SK-N-SH (cell line): ENCODE results near the gene ANK3. TPM values are rescaled to one million over a fixed set of nuclear protein-coding genes. Genes with fewer than 3 reads are reported as not detected.

Source experiments
- CTCF ChIA-PET: fragments of 300-600, 350-600 bp; formaldehyde crosslinking; extraction: SDS; loops from one replicate; lab custom pipeline; 2021; lab: Yijun Ruan, JAX
- POLR2A ChIA-PET: fragments of 350-600 bp; sonication (Branson Sonifier 250); formaldehyde crosslinking; extraction: SDS; loops from one replicate; lab custom pipeline; 2020; ENCODE audit warnings: antibody characterized with exemption, inconsistent platforms; lab: Yijun Ruan, JAX
- DNase-seq: peaks from one replicate; pipeline ENCODE4 v3.0.0; 2012
- H2AFZ ChIP-seq: fragments of 200-600 bp; sonication (generic); 2 replicates; pipeline ENCODE4 v1.8.1; 2016; ENCODE audit warnings: antibody characterized with exemption, mild to moderate bottlenecking, low read depth
- H3F3A ChIP-seq: fragments of 200-600 bp; sonication (generic); replicated peaks from 2 replicates; pipeline ENCODE3; 2016; ENCODE audit warnings: antibody characterized with exemption, mild to moderate bottlenecking; ENCODE audit not compliant: insufficient read depth
- H3K27ac ChIP-seq, 2 experiments: fragments of 200-500 bp in 1 of 2; fragments of 200-600 bp in 1 of 2; sonication (Bioruptor generic) in 1 of 2; sonication (generic), shearing (Covaris generic) in 1 of 2; 2 replicates each; pipeline versions ENCODE4 v1.5.1 to v1.6.1; 2014 to 2016; ENCODE audit warnings: low read depth in 2 of 2, inconsistent platforms in 1 of 2, low read length in 1 of 2, mild to moderate bottlenecking in 1 of 2, mixed read lengths in 1 of 2
- H3K27me3 ChIP-seq: fragments of 200-600 bp; sonication (generic), shearing (Covaris generic); 2 replicates; pipeline ENCODE4 v1.6.1; 2016; ENCODE audit warnings: mixed run types; ENCODE audit not compliant: insufficient read depth
- H3K36me3 ChIP-seq, 2 experiments: fragments of 200-500 bp in 1 of 2; fragments of 200-600 bp in 1 of 2; sonication (Bioruptor generic) in 1 of 2; sonication (generic) in 1 of 2; replicated peaks in 1 of 2; 2 replicates each; pipeline versions ENCODE3 to v1.5.1; 2014 to 2016; ENCODE audit warnings: low read length in 1 of 2, mild to moderate bottlenecking in 1 of 2; ENCODE audit not compliant: insufficient read depth in 2 of 2, control insufficient read depth in 1 of 2
- H3K4me1 ChIP-seq, 2 experiments: fragments of 200-500 bp in 1 of 2; fragments of 200-600 bp in 1 of 2; sonication (Bioruptor generic) in 1 of 2; sonication (generic), shearing (Covaris generic) in 1 of 2; 2 replicates each; pipeline versions ENCODE4 v1.5.1 to v1.6.1; 2014 to 2016; ENCODE audit warnings: low read depth in 1 of 2, low read length in 1 of 2, mixed run types in 1 of 2; ENCODE audit not compliant: insufficient read depth in 2 of 2, control insufficient read depth in 1 of 2
- H3K4me2 ChIP-seq: fragments of 200-600 bp; sonication (generic), shearing (Covaris generic); 2 replicates; pipeline ENCODE4 v1.6.1; 2017; ENCODE audit warnings: mixed run types
- H3K4me3 ChIP-seq, 2 experiments: fragments of 200-500 bp in 1 of 2; fragments of 200-600 bp in 1 of 2; sonication (Bioruptor generic) in 1 of 2; sonication (generic), shearing (Covaris generic) in 1 of 2; 2 replicates each; pipeline versions ENCODE4 v1.5.1 to v1.8.1; 2014 to 2016; ENCODE audit warnings: low read depth in 2 of 2, inconsistent platforms in 1 of 2, low read length in 1 of 2, mild to moderate bottlenecking in 1 of 2, mixed read lengths in 1 of 2, moderate library complexity in 1 of 2
- H3K79me2 ChIP-seq: fragments of 200-600 bp; sonication (generic); 2 replicates; pipeline ENCODE4 v1.8.1; 2017; ENCODE audit warnings: mild to moderate bottlenecking; ENCODE audit not compliant: insufficient read depth
- H3K9ac ChIP-seq: fragments of 200-600 bp; sonication (generic); 2 replicates; pipeline ENCODE4 v1.6.1; 2017; ENCODE audit warnings: mixed run types
- H3K9me2 ChIP-seq: fragments of 200-600 bp; sonication (generic); 2 replicates; pipeline ENCODE4 v1.6.1; 2017; ENCODE audit warnings: mixed run types
- H3K9me3 ChIP-seq: fragments of 200-600 bp; sonication (generic); 2 replicates; pipeline ENCODE4 v1.6.1; 2017; ENCODE audit warnings: mixed run types, mild to moderate bottlenecking, moderate library complexity
- H4K20me1 ChIP-seq: fragments of 200-600 bp; sonication (generic); 2 replicates; pipeline ENCODE4 v1.6.1; 2017; ENCODE audit warnings: mild to moderate bottlenecking, mixed run types; ENCODE audit not compliant: insufficient read depth
- CHD2 ChIP-seq: fragments of 150-350 bp; IDR thresholded peaks from 2 replicates; pipeline ENCODE4 v1.6.1; 2018; ENCODE audit warnings: low read length; ENCODE audit not compliant: partially characterized antibody
- GABPA ChIP-seq: IDR thresholded peaks from 2 replicates; pipeline ENCODE4 v1.4.0; 2012; ENCODE audit warnings: low read depth, mild to moderate bottlenecking
- GATA2 ChIP-seq: sonication (generic); formaldehyde crosslinking; IDR thresholded peaks from 2 replicates; pipeline ENCODE4 v1.5.0; 2020; ENCODE audit warnings: mild to moderate bottlenecking, missing genetic modification reagents
- JUND ChIP-seq: IDR thresholded peaks from 2 replicates; pipeline ENCODE4 v1.4.0; 2012
- MEF2A ChIP-seq: IDR thresholded peaks from 2 replicates; pipeline ENCODE4 v1.4.0; 2012; ENCODE audit warnings: low read depth, borderline replicate concordance
- NRF1 ChIP-seq: IDR thresholded peaks from 2 replicates; pipeline ENCODE4 v1.6.1; 2012; ENCODE audit warnings: low read depth, mild to moderate bottlenecking, low read length
- POLR2AphosphoS5 ChIP-seq: IDR thresholded peaks from 2 replicates; pipeline ENCODE4 v1.6.1; 2012; ENCODE audit warnings: low read depth, low read length
- RFX5 ChIP-seq: IDR thresholded peaks from 2 replicates; pipeline ENCODE4 v1.6.1; 2012; ENCODE audit warnings: mild to moderate bottlenecking, improper control_type of control experiment, low read length
- SMC3 ChIP-seq: IDR thresholded peaks from 2 replicates; pipeline ENCODE4 v1.6.1; 2012; ENCODE audit warnings: low read depth, low read length, improper control_type of control experiment
- TAF1 ChIP-seq: IDR thresholded peaks from 2 replicates; pipeline ENCODE4 v1.6.1; 2012; ENCODE audit warnings: low read depth, mild to moderate bottlenecking, low read length, moderate library complexity, borderline replicate concordance
- YY1 ChIP-seq: IDR thresholded peaks from 2 replicates; pipeline ENCODE4 v1.4.0; 2012; ENCODE audit warnings: low read depth, mild to moderate bottlenecking
- WGBS: methylation state at CpG from one replicate; pipeline ENCODE4 v1.1.6; 2017; ENCODE audit warnings: low lambda C conversion rate; 5-methylcytosine and 5-hydroxymethylcytosine counted together
- polyA plus RNA-seq, 3 experiments: library from polyadenylated mRNA; depleted of rRNA; stranded (reverse); fragments of >200 nt; gene quantifications; 2 replicates each; pipeline ENCODE4 v1.2.3, GENCODE V29; 2012
- TF ChIP-seq, protein P1 (sequence below): IDR thresholded peaks from 2 replicates; pipeline ENCODE4 v1.4.0; 2012; ENCODE audit warnings: low read depth
- TF ChIP-seq, protein P2 (sequence below): IDR thresholded peaks from 2 replicates; pipeline ENCODE4 v1.4.0; 2012; ENCODE audit warnings: low read depth, borderline replicate concordance
- TF ChIP-seq, protein P3 (sequence below): fragments of 150-350 bp; IDR thresholded peaks from 2 replicates; pipeline ENCODE4 v1.6.1; 2017; ENCODE audit warnings: antibody characterized with exemption, low read length, low read depth, borderline replicate concordance
- TF ChIP-seq, protein P4 (sequence below): fragments of 200-600 bp; sonication (generic); IDR thresholded peaks from 2 replicates; pipeline ENCODE4 v1.6.1; 2017; ENCODE audit warnings: antibody characterized with exemption, mild to moderate bottlenecking, moderate library complexity

ANK3 gene
- polyA plus RNA-seq, 1 of the 3 experiments (the other 2 are of a cell fraction) = 10.0 TPM

DNA sequence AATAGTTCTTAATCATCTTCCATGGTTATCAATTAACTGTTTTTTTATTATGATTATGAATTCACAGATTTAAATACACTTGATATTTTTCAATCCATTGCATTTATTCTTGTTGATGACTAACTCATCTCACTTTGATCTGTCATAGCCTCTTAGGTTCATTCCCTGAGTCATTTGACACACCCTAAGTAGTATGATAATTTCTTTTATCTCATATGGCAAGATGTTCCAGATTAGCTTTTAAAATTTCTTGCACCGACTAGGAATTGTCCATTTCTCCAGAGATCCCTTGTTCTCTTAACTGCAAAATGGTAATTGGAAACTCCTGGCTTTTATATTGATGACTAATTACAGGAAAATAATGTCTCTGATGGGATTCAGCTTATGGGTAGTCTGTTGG is 395.7 kb downstream of the ANK3 start:
- H3K27me3 ChIP-seq = no peaks in the 10 kb centered on the region
- POLR2A ChIA-PET = no interaction called here
- CTCF ChIA-PET = interaction anchor here (1.3 kb wide), 1 partner anchor 362 kb away, joined by 3 read pairs; no protein-coding TSS in a partner anchor

More for the DNA sequence above, 395.7 kb downstream of the ANK3 start:
- Histone ChIP-seq H3K4me1 (no peaks in the 10 kb centered on the region), H2AFZ (no peak overlapping the region), H3F3A (peaks cover 5% of the 10 kb centered on the region), H3K9me3 (no peaks in the 10 kb centered on the region), H3K79me2 (no peaks in the 10 kb centered on the region), H3K4me2 (no peak overlapping the region)
- 12% methylated on average over 1 of the region's 1 CpG for WGBS
- TF ChIP-seq, protein P1, sequence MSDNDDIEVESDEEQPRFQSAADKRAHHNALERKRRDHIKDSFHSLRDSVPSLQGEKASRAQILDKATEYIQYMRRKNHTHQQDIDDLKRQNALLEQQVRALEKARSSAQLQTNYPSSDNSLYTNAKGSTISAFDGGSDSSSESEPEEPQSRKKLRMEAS = no peak
- TF ChIP-seq, protein P2, sequence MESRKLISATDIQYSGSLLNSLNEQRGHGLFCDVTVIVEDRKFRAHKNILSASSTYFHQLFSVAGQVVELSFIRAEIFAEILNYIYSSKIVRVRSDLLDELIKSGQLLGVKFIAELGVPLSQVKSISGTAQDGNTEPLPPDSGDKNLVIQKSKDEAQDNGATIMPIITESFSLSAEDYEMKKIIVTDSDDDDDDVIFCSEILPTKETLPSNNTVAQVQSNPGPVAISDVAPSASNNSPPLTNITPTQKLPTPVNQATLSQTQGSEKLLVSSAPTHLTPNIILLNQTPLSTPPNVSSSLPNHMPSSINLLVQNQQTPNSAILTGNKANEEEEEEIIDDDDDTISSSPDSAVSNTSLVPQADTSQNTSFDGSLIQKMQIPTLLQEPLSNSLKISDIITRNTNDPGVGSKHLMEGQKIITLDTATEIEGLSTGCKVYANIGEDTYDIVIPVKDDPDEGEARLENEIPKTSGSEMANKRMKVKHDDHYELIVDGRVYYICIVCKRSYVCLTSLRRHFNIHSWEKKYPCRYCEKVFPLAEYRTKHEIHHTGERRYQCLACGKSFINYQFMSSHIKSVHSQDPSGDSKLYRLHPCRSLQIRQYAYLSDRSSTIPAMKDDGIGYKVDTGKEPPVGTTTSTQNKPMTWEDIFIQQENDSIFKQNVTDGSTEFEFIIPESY = no peak
- TF ChIP-seq TAF1 (no peak), MEF2A (no peak), POLR2AphosphoS5 (no peak), YY1 (no peak), CHD2 (no peak), RFX5 (no peak), JUND (no peak), GABPA (no peak), NRF1 (no peak), SMC3 (no peak), GATA2 (no peak)
- TF ChIP-seq, protein P3, sequence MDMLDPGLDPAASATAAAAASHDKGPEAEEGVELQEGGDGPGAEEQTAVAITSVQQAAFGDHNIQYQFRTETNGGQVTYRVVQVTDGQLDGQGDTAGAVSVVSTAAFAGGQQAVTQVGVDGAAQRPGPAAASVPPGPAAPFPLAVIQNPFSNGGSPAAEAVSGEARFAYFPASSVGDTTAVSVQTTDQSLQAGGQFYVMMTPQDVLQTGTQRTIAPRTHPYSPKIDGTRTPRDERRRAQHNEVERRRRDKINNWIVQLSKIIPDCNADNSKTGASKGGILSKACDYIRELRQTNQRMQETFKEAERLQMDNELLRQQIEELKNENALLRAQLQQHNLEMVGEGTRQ = no peak
- TF ChIP-seq, protein P4, sequence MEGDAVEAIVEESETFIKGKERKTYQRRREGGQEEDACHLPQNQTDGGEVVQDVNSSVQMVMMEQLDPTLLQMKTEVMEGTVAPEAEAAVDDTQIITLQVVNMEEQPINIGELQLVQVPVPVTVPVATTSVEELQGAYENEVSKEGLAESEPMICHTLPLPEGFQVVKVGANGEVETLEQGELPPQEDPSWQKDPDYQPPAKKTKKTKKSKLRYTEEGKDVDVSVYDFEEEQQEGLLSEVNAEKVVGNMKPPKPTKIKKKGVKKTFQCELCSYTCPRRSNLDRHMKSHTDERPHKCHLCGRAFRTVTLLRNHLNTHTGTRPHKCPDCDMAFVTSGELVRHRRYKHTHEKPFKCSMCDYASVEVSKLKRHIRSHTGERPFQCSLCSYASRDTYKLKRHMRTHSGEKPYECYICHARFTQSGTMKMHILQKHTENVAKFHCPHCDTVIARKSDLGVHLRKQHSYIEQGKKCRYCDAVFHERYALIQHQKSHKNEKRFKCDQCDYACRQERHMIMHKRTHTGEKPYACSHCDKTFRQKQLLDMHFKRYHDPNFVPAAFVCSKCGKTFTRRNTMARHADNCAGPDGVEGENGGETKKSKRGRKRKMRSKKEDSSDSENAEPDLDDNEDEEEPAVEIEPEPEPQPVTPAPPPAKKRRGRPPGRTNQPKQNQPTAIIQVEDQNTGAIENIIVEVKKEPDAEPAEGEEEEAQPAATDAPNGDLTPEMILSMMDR = no peak
- TF ChIP-seq, all 33 proteins: peak for 0
- Histone ChIP-seq H3K27ac (no peak overlapping the region), H3K36me3 (no peaks in the 10 kb centered on the region), H4K20me1 (no peaks in the 10 kb centered on the region), H3K9me2 (no peaks in the 10 kb centered on the region), H3K9ac (no peak overlapping the region), H3K4me3 (no peak overlapping the region)
- no peak for DNase-seq
